Esophagus muscularis mucosa (tissue), 3 donors: ENCODE measurements around the gene GABRR1.

Experiments used
- POLR2A ChIP-seq: fragments of 450-650 bp; IDR thresholded peaks from one replicate; pipeline ENCODE4 v1.6.1; 2017; ENCODE audit warnings: antibody characterized with exemption, moderate library complexity, mild to moderate bottlenecking, low read depth
- POLR2AphosphoS5 ChIP-seq, 2 donors: sonication (generic); formaldehyde crosslinking; IDR thresholded peaks; one replicate each; pipeline ENCODE4 v1.6.1; 2017; ENCODE audit warnings: antibody characterized with exemption in 2 of 2
- TF ChIP-seq, protein P1 (sequence below), 3 experiments: fragments of 200-600 bp in 2 of 3; fragments of 450-650 bp in 1 of 3; sonication (generic) in 2 of 3; IDR thresholded peaks; one replicate each; pipeline ENCODE4 v1.5.1; 2017 to 2019; ENCODE audit warnings: antibody characterized with exemption in 3 of 3, mild to moderate bottlenecking in 2 of 3, moderate library complexity in 1 of 3

DNA sequence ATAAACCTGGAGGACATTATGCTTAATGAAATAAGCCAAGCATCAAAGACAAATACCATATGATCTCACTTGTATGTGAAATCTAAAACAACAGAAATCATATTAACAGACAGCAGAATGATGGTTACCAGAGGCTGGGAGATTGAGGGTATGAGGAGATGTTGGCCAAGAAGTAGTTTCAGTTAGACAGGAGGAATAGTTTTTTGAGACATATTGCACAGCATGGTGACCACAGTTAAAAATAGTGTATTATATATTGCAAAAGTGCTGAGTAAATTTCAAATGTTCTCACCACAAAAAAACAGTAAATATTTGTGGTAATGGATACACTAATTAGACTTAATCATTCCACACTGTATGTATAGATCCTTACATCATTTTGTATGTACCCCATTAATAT, 1.8 kb downstream of the GABRR1 start:
- TF ChIP-seq, protein P1, sequence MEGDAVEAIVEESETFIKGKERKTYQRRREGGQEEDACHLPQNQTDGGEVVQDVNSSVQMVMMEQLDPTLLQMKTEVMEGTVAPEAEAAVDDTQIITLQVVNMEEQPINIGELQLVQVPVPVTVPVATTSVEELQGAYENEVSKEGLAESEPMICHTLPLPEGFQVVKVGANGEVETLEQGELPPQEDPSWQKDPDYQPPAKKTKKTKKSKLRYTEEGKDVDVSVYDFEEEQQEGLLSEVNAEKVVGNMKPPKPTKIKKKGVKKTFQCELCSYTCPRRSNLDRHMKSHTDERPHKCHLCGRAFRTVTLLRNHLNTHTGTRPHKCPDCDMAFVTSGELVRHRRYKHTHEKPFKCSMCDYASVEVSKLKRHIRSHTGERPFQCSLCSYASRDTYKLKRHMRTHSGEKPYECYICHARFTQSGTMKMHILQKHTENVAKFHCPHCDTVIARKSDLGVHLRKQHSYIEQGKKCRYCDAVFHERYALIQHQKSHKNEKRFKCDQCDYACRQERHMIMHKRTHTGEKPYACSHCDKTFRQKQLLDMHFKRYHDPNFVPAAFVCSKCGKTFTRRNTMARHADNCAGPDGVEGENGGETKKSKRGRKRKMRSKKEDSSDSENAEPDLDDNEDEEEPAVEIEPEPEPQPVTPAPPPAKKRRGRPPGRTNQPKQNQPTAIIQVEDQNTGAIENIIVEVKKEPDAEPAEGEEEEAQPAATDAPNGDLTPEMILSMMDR (IDR thresholded peaks at IDR 0.05) = no peak
- TF ChIP-seq POLR2A (no peak), POLR2AphosphoS5 (IDR thresholded peaks at IDR 0.05) (no peak)
